GM23338 (cell line): ENCODE measurements around the gene CTNNBIP1. TPM values are rescaled to one million over a fixed set of nuclear protein-coding genes. Genes with fewer than 3 reads are reported as not detected.
A peak's percentile ranks its signal among the peaks of the same experiment; 100 is the strongest.

Experiments used
- ATAC-seq: fragments of 200-7000 bp; cut with Tn5 transposase; 3 replicates; pipeline ENCODE4 v1.9.1; 2020
- DNase-seq: peaks from one replicate; pipeline ENCODE4 v3.0.0-alpha.2; 2015; ENCODE audit warnings: low spot score
- H2AFZ ChIP-seq: fragments of 200-600 bp; sonication (generic); 2 replicates; pipeline ENCODE4 v1.8.0; 2016; ENCODE audit warnings: antibody characterized with exemption, mild to moderate bottlenecking, moderate library complexity
- H3F3A ChIP-seq: fragments of 200-600 bp; sonication (generic); replicated peaks from 2 replicates; pipeline ENCODE4 v1.8.0; 2017; ENCODE audit warnings: antibody characterized with exemption, mixed run types, low read depth
- H3K27ac ChIP-seq: fragments of 200-600 bp; sonication (generic); 2 replicates; pipeline ENCODE4 v1.6.1; 2016; ENCODE audit warnings: low read depth
- H3K27me3 ChIP-seq: fragments of 200-600 bp; sonication (generic); 2 replicates; pipeline ENCODE4 v1.8.0; 2016; ENCODE audit warnings: mild to moderate bottlenecking, mixed run types, moderate library complexity; ENCODE audit not compliant: insufficient read depth
- H3K36me3 ChIP-seq: fragments of 200-600 bp; sonication (generic); 2 replicates; pipeline ENCODE4 v1.8.0; 2016; ENCODE audit warnings: mild to moderate bottlenecking; ENCODE audit not compliant: insufficient read depth
- H3K4me1 ChIP-seq: fragments of 200-600 bp; sonication (generic); 2 replicates; pipeline ENCODE4 v1.8.0; 2016; ENCODE audit warnings: mild to moderate bottlenecking, moderate library complexity; ENCODE audit not compliant: insufficient read depth
- H3K4me2 ChIP-seq: fragments of 200-600 bp; sonication (generic); 2 replicates; pipeline ENCODE4 v1.7.1; 2017; ENCODE audit warnings: mixed run types
- H3K4me3 ChIP-seq: fragments of 200-600 bp; sonication (generic); 2 replicates; pipeline ENCODE4 v1.6.1; 2016; ENCODE audit warnings: mixed run types
- H3K79me2 ChIP-seq: fragments of 200-600 bp; sonication (generic); replicated peaks from 2 replicates; pipeline ENCODE4 v1.8.0; 2017; ENCODE audit warnings: mild to moderate bottlenecking; ENCODE audit not compliant: insufficient read depth
- H3K9me2 ChIP-seq: fragments of 200-600 bp; sonication (generic); 2 replicates; pipeline ENCODE4 v1.8.0; 2017; ENCODE audit not compliant: insufficient read depth
- H4K20me1 ChIP-seq: fragments of 200-600 bp; sonication (generic); replicated peaks from 2 replicates; pipeline ENCODE4 v1.8.0; 2017; ENCODE audit warnings: mild to moderate bottlenecking; ENCODE audit not compliant: insufficient read depth
- H3K27ac Mint-ChIP-seq: 2 replicates; pipeline ENCODE4 v1.8.0; 2020; ENCODE audit warnings: inconsistent platforms, mild to moderate bottlenecking, moderate library complexity, mixed read lengths
- H3K27me3 Mint-ChIP-seq: 3 replicates; pipeline ENCODE4 v1.8.0; 2022; ENCODE audit warnings: low read depth, mild to moderate bottlenecking, moderate library complexity, mixed read lengths, inconsistent platforms; ENCODE audit not compliant: insufficient read depth, poor library complexity
- H3K36me3 Mint-ChIP-seq: 3 replicates; pipeline ENCODE4 v1.8.0; 2021; ENCODE audit warnings: low read depth, mild to moderate bottlenecking, inconsistent platforms, moderate library complexity, mixed read lengths
- H3K4me1 Mint-ChIP-seq: 3 replicates; pipeline ENCODE4 v1.8.0; 2020; ENCODE audit warnings: mild to moderate bottlenecking, inconsistent platforms, mixed read lengths
- H3K4me3 Mint-ChIP-seq: 3 replicates; pipeline ENCODE4 v1.8.0; 2021; ENCODE audit warnings: moderate library complexity, mild to moderate bottlenecking, inconsistent platforms, mixed read lengths
- H3K9me3 Mint-ChIP-seq: 3 replicates; pipeline ENCODE4 v1.8.0; 2020; ENCODE audit warnings: moderate library complexity, mild to moderate bottlenecking, inconsistent platforms, mixed read lengths
- CREB1 ChIP-seq: fragments of 250-450 bp; sonication (Bioruptor Pico); IDR thresholded peaks from 2 replicates; pipeline ENCODE4 v1.5.0; 2020; ENCODE audit warnings: low read depth, mild to moderate bottlenecking, moderate library complexity
- CTCF ChIP-seq, 2 experiments: fragments of 200-600 bp in 1 of 2; sonication (generic) in 1 of 2; conservative IDR thresholded peaks; 2 replicates each; pipeline versions ENCODE4 v1.5.1 to v1.6.1; 2016 to 2017; ENCODE audit warnings: antibody characterized with exemption in 2 of 2, low read depth in 2 of 2, mild to moderate bottlenecking in 2 of 2, moderate library complexity in 1 of 2
- ETS1 ChIP-seq: IDR thresholded peaks from 2 replicates; pipeline ENCODE4 v1.6.1; 2016; ENCODE audit warnings: antibody characterized with exemption
- EZH2 ChIP-seq: fragments of 200-600 bp; sonication (generic); IDR thresholded peaks from one replicate; pipeline ENCODE4 v1.8.0; 2017; ENCODE audit warnings: antibody characterized with exemption, mild to moderate bottlenecking, low read depth; ENCODE audit not compliant: unreplicated experiment
- EZH2phosphoT487 ChIP-seq: fragments of 200-600 bp; sonication (generic); IDR thresholded peaks from one replicate; pipeline ENCODE4 v1.8.1; 2018; ENCODE audit warnings: antibody characterized with exemption; ENCODE audit not compliant: unreplicated experiment
- NANOG ChIP-seq: IDR thresholded peaks from 2 replicates; pipeline ENCODE4 v1.6.1; 2016; ENCODE audit warnings: antibody characterized with exemption, borderline replicate concordance
- ZNF331 ChIP-seq: fragments of 250-450 bp; sonication (Bioruptor Pico); IDR thresholded peaks from 2 replicates; pipeline ENCODE4 v1.5.0; 2020; ENCODE audit warnings: low read depth, mild to moderate bottlenecking, moderate library complexity
- ZNF462 ChIP-seq: fragments of 250-450 bp; sonication (Bioruptor Pico); IDR thresholded peaks from 2 replicates; pipeline ENCODE4 v1.5.0; 2020; ENCODE audit warnings: mild to moderate bottlenecking, moderate library complexity
- polyA plus RNA-seq: library from polyadenylated mRNA; unstranded; fragments of >200 nt; fragmentation: Nextera tagmentation; extraction: Ambion mirVana; gene quantifications from 2 replicates; pipeline ENCODE4 v1.2.1, GENCODE V29; 2016
- total RNA-seq: library from RNA; depleted of rRNA; stranded (reverse); fragments of >200 nt; shearing (Covaris generic); gene quantifications from 2 replicates; pipeline ENCODE4 v1.2.3, GENCODE V29; 2014

Gene CTNNBIP1
- total and polyA plus RNA-seq, 2 experiments from 2014 or later: 30.3 to 55.1 TPM

GRCh38 chr1:9942399-9942938 is 32.4 kb upstream of the CTNNBIP1 start:
- Histone ChIP-seq H4K20me1 (no peaks in the 10 kb centered on the region; the same call in 1 of the 2 replicates), H3K27me3 (no peaks in the 10 kb centered on the region), H3K79me2 (0 out of 2 replicates have a peak, but pooled peaks cover 11% of the 10 kb centered on the region), H2AFZ (peak overlapping the region; percentile 95), H3K4me1 (no peaks in the 10 kb centered on the region), H3K4me3 (peak overlapping the region; percentile 75), H3K27ac (peak overlapping the region; percentile 94), H3K4me2 (peak overlapping the region; percentile 89), H3F3A (0 out of 2 replicates have a peak, but pooled peaks cover 5% of the 10 kb centered on the region), H3K9me2 (no peaks in the 10 kb centered on the region), H3K36me3 (no peaks in the 10 kb centered on the region)
- no peak for TF ChIP-seq EZH2phosphoT487
- TF ChIP-seq CREB1 (CRISPR knock-in tag): 0 out of 2 replicates have a peak, but pooled peaks have one; percentile 16
- TF ChIP-seq CTCF (conservative IDR thresholded peaks at IDR 0.05; ENCODE audit: low read depth in 2 of 2): peak; percentile 63 to 74
- H3K9me3 Mint-ChIP-seq: no peaks in the 10 kb centered on the region
- H3K4me3 Mint-ChIP-seq: peak overlapping the region; percentile 93
- peaks cover 4% of the 10 kb centered on the region for H3K27me3 Mint-ChIP-seq
- peak; percentile 60 for ATAC-seq
- H3K27ac Mint-ChIP-seq: peak overlapping the region; percentile 94
- H3K4me1 Mint-ChIP-seq: peaks cover 2% of the 10 kb centered on the region; the same call in 2 of the 3 replicates
- DNase-seq: peak; percentile 79
- peaks cover 8% of the 10 kb centered on the region; the same call in 2 of the 3 replicates for H3K36me3 Mint-ChIP-seq

- Histone ChIP-seq H4K20me1 (no peaks in the 10 kb centered on the region), H3F3A (no peaks in the 10 kb centered on the region), H3K79me2 (no peaks in the 10 kb centered on the region), H3K4me2 (peak overlapping the region; percentile 44), H3K27ac (peak overlapping the region; percentile 46), H3K4me1 (peaks cover 48% of the 10 kb centered on the region), H3K9me2 (no peaks in the 10 kb centered on the region), H3K36me3 (peaks cover 4% of the 10 kb centered on the region; the same call in 1 of the 2 replicates), H3K27me3 (no peaks in the 10 kb centered on the region), H3K4me3 (peak overlapping the region; percentile 20; the same call in 1 of the 2 replicates), H2AFZ (no peak overlapping the region)
- Mint-ChIP-seq H3K27ac (peak overlapping the region; percentile 86), H3K36me3 (peaks cover 27% of the 10 kb centered on the region), H3K27me3 (peaks cover 2% of the 10 kb centered on the region), H3K4me1 (peaks cover 35% of the 10 kb centered on the region), H3K4me3 (0 out of 3 replicates have a peak overlapping the region, but pooled peaks have one; percentile 12), H3K9me3 (no peaks in the 10 kb centered on the region)
- TF ChIP-seq ETS1: peak; percentile 70
- peak; percentile 74; the same call in 1 of the 2 replicates for TF ChIP-seq NANOG
- no peak for TF ChIP-seq ZNF331 (CRISPR knock-in tag)
- TF ChIP-seq ZNF462 (CRISPR knock-in tag): no peak
- TF ChIP-seq CREB1 (CRISPR knock-in tag): peak; percentile 17
- no peak for TF ChIP-seq EZH2
- DNase-seq (peak; percentile 87), ATAC-seq (peak; percentile 95)
Measured at GRCh38 chr1:9929431-9930385, 19.6 kb upstream of the CTNNBIP1 start.
